NCI-H1417 (cell line): Measurements from ENCODE around the gene TEKT3.

Experiments used
- DNase-seq, 3 experiments: peaks; one replicate each; lab custom pipeline; 2025; lab: John Stamatoyannopoulos, UW

Gene TEKT3

DNA sequence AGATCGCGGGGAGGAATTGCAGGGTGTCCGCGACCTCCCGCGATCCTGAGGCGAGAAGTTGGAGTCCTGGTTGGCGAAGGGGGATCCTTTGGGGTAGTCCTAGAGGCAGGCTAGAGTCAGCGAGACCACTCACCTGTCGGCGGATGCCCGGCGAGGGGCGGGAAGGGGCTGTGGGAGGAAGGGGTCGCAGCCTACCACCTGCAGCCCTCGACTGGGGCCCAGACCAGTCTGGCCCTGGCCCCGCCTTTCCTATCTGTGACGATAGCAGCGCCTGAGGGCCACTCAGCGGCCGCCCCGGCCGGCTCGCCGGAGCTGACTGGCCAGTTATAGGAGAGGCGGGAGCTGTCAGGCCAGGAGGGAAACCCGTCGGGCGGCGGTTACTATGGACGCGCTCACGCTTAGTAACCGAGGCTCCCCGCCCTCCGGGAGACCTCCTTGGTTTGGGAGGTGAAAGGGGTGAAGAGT is at the start of gene TEKT3:
TSS of gene TEKT3 (minus strand) at position 213 of the 465 bp plus-strand sequence. CDS start 10,012 bp downstream, outside the sequence.
- peak in 2 of 3 experiments; percentile 67 to 81 for DNase-seq

DNA sequence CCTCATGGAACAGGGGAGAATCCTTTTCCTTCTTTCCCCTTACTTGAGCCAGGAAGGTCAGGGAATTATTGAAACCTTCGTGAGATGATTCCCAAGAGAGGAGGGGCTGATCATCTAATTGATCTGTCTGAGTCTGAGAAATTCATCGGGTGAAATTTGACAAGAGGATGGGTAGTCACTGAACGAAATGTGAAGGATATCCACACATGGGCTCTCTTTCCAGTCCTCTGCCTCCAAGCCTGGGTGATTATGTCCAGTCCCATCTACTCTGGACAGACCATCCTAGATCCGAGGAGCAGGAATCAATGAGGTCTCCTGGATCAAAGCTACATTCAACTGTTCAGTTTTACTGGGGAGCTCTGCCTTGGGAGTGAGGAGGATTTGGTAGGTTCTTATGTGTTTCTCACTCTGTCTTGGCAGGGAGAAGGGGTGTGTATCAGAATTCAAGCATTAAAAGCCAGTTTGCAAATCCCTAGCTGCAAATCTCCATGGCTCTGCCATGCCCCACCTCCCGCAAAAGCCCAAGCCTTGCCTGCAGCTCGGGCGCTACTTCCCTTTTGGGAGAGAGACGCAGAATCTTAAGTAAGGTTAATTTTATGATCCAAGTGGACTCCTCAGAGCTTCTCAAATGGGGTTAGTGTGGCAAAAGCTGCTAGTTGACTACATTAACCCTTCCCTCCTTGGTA is 47.1 kb upstream of the TEKT3 start:
- no peak for DNase-seq

DNA sequence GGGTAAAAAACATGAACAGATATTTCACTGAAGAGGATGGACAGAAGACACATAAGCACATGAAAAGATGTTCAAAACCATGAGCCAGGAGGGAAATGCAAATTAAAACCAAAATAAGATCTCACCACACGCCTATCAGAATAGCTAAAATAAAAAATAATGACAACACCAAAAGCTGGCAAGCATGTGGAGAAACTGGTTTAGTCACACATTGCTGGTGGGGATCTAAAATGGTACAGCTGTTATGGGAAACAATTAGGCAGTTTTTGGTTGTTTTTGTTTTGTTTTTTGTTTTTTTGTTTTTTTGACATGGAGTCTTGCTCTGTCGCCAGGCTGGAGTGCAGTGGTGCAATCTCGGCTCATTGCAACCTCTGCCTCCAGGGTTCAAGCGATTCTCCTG is 44.7 kb upstream of the TEKT3 start:
- DNase-seq = no peak

DNA sequence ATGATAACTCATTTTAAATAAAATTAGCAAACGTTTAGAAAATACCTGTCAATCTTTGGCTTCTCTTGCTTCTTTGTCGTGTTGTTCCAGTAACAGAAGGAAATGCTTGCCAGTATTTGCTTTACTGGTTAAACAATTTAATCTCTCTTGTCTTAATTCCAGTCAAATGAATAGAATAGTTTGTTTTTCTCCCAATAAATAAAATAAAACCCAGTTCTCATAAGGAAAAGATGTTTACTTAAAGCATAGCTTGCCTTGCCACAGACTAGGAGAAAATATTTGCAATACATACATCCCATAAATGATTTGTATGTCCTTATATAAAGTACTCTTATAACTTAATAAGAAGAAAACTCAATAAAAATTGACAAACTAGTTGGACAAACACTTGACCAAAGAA is 43.9 kb upstream of the TEKT3 start:
- DNase-seq = no peak

DNA sequence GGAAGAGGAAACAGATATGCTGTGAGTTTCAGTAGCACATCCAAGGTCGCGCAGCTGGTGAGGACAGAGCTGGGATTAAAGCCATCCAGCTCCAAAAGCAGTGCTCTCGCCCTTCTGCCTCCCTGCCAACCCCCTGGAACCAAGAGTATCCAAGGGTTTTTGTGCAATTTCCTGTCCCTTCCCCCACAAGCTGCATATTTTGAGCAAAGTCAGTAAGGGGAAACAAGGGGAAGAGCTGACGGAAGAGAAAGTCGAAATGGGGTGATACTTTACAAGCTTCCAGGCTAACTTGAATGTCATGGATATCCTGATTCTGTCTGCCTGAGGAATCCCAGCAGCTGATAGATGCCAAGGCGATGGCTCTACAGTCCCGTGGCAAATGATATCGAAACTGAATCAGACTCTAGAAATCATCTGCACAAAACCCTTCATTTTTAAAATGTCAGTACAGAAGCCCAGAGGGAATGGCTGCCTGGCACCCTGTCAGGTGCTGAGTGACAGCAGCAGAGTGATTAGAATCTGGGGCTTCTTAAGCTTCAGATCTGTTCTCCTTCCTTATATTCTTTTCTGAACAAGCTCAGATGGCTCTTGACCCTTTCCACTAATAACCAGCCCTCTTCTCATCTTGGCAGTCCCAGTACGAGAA is 42.9 kb upstream of the TEKT3 start:
- DNase-seq = no peak

DNA sequence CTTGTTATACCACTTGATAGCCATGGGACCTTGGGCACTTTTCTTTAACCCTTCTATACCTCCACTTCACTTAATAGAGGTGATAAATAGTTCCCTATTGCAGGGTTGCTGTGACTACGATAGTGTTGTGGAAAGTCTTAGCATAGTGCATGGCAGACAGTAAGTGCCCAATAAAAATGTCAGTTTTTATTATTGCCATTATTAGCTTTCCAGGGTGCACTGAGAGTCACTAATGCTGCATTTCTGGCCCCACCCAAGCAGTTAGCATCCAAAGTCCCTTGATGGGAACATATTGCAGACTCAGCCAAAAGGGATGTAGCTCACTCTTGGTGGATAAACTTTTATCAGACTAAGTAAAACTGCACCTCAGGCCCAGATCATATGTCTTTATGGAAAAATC is 41.5 kb upstream of the TEKT3 start:
- peak in 1 of 3 experiments; percentile 0 for DNase-seq

DNA sequence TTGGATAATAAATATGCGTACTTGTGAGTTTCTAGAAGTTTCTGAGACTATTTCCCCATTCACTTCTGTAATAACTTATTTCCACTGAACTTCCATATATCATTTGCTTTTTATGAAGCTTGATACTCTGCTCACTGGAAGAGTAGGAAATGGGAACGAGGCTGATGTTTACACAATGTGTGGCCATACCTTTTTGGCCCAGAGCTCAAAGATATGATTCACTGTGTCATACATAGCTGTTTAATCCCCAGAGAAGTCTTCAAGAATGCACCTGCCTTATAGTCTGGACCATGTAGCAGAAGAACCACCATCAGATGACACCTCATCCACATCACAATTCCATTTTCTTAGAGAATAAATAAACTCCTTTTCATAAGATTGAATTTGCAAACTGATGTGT is 40.3 kb upstream of the TEKT3 start:
- DNase-seq = no peak

DNA sequence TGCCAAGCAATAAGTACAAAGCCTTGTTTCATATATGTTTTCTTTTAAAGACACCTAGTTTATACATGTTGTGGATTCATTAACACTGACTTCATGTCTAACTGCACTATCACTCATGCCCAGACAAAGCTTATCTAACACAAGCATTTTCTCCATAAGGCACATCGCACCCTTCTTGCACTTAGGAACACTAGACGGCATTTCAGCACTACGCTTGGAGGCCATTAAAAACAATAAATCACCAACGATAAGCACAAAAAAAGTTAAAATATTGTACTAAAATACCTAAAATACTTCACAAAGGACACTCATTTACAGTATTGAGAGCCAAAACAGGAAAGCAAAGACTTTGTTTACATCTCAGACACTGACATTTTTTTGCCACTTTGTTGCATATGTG is 39.0 kb upstream of the TEKT3 start:
- DNase-seq = no peak

DNA sequence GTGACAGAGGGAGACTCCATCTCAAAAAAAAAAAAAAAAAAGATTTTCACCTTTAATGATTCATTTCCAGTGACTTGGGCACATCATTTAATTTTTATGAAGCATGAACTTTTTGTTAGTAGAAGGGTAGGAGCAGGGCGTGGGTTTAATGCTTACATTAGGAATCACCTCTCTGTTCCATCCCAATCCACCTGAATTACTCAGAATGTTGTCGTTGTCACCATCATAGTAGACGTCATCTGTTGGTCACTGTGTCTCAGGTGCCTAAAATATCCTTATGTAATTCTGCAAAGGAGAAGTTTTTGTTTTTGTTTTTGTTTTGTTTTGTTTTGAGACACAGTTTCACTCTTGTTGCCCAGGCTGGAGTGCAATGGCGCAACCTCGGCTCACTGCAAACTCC is 38.3 kb upstream of the TEKT3 start:
- no peak for DNase-seq

DNA sequence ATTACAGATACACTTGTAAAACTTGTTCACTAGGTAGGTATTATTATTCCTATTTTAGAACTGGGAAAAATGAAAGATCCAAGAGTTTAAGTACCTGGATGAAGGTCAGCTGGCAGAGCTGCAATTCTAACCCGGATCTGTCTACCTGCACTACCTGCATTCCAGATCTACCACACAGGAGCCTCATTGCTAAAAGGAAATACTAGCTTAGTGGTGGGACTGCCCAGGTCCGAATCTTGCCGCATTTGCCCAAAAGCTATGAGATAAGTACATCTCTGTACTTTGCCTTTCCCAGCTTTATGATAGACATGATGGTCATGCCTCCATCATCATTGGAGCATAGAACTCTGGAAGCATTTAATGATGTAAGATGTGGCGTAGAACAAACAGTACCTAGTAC is 36.8 kb upstream of the TEKT3 start:
- DNase-seq = no peak

DNA sequence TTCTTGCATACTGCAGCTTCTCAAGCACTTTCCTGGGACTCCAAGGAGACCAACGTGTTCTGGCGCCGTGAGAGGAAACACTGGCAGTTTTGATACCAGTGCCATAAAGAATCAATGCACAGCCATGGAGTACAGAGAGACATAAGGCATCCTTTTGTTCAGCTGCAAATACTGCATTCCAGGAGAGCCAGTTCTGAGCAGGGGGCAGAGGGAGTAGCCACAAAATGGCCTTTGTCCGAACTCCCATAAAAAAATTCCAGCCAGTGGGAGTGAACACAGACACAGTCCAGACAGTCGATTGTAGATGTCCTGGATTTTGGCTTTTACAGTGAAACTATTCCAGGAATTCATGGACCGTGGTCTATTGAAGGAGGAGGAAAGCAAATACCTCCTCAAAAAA is 36.2 kb upstream of the TEKT3 start:
- no peak for DNase-seq

DNA sequence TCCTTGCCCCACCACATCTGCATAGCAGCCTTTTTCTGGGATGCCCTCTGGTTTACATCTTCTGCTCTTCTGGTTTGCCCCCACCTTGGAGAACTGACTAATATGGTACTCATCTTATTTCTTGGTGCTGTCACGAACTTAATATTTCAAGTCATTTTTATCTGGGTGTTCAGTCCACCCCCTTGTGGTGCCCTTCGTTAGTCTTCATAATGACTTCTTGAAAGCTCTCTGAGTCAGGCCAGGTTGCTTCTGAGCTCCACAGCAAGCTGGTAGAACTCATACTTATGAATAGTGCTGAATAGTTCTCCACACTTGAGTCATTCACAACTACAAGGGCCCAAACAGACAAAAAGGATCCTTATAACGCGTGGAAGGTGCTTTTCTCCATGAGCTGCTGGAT is 35.8 kb upstream of the TEKT3 start:
- no peak for DNase-seq

DNA sequence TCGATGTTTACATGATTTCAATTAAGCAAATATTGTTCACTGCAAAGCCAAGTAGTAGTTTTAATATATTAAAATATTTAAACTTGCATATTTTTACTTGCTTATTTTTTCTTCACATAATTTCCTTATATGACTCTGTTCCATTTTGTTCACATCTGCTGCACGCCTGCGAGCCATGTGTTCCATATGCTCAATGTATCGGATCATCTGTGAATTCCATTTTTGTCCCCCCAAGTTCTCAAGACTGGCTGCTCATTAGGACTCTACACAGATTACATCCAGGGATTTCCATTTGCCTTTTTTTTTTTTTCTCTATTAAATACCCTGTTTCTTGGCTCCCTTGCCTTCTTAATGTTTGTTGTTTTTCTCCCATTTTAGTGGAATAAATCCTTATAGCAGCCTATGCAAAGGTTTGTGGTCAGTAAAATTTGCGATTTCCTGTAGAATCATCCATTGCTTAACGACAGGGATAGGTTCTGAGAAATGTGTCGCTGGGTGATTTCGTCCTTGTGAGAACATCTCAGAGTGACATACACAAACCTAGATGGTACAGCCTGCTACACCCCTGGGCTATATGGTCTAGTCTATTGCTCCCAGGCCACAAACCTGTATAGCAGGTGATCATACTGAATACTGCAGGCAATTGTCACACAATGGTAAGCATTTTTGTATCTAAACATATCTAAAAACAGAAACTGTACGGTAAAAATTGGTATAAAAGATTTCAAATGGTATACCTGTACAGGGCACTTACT is 30.2 kb upstream of the TEKT3 start:
- DNase-seq = no peak

DNA sequence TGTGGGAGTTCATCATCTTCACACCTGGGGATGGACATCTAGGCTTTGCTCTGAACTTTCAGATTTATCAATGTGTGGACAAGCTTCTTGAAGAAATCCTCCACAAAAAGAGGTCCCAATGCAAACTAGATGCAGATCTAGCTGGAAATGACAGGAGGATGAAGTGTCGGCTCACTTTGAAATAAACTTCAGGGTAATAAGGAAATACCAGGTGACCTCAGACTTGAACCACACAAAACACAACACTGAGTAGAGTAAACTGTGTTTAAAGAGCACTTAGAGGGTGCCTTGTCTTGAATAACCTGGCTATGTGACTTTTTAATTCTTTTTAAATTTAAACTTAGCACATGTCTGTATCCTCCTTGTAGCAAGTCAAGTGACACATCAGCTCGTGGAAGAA is 27.2 kb upstream of the TEKT3 start:
- no peak for DNase-seq

DNA sequence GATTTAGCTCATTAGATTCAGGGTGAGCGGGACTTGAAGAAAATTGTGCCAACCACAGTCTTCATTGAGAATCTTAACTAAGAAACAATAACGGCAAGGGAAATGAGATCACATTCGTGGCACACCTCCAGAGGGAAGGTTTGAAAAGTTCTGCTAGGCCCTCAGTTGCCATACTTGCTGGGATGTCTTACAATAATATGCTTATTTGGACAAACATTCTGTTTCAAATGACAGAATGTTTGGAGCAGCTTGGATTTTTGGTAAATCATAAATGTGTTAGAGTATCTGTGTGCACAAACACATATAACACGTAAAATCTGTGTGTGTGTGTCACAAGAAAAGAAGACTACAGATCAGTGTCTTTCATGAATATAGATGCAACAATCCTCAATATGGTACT is 24.6 kb upstream of the TEKT3 start:
- no peak for DNase-seq

DNA sequence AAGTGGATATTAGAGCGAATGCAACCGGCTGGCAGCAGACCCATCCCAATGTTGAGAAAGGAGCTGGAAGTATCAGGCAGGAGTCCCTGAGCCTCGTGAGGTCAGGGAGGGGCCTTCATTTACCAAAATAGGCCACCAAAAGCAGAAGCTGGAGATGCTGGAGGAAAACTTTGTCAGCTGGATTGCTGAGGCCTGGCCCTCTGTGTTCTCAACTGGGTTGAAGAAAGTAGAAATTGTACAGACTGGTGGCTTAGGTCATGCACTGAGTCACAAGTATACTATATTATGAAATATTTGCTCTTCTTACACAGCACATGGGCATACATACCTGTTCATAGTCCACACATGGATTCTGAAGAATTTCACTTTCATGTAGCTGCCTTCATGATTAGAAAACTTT is 23.2 kb upstream of the TEKT3 start:
- no peak for DNase-seq

DNA sequence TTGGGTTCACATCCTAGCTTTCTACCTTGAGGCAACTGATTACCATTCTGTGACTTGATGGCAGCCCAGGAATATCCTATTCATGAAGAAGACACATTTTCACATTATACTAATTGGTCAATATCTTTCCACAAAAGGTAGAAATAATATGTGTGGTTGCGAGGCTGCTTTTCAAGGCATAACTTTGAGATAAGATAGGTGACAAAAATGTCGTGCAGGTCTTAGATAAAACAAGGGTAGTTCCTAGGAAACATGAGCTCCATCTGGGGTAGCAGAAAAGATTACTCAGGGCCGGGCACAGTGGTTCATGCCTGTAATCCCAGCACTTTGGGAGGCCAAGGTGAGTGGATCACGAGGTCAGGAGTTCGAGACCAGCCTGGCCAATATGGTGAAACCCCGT is 22.3 kb upstream of the TEKT3 start:
- DNase-seq = no peak

DNA sequence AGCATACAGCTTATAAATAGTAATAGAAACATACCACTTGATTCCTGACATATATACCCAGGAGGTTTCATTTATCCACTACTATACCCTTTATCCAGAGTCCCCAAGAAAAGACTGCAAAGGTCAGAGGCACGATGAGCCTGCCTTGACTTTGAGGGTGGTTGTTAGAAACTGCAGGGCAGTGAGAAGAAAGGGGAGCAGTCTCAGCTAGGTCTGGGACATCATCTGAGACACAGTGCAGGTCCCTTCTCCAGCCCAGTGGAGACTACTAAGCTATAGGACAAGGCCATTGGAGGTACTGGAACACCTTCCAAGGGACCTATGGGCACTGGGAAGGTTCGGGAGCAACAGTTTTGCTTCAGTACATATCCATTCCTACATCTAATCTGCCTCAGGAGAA is 20.2 kb upstream of the TEKT3 start:
- DNase-seq = no peak

DNA sequence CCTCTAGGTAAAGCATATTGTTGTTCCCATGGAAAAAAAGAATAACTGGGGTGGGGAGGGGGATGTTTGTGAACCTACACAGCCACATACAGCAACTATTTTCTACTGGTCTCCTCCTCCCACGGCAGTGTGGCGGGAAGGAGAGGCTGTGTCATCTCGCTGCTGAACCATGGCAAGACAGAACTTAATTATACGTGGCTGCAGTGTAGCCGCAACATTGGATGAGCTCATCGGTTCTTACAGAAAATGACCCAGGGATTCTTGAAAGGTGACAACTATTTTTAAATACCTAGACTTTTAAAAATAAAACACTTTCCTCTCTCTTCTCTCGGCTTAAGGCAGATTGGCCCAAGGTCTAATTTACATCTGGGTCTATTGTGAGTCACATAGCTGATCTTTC is 19.8 kb upstream of the TEKT3 start:
- no peak for DNase-seq

DNA sequence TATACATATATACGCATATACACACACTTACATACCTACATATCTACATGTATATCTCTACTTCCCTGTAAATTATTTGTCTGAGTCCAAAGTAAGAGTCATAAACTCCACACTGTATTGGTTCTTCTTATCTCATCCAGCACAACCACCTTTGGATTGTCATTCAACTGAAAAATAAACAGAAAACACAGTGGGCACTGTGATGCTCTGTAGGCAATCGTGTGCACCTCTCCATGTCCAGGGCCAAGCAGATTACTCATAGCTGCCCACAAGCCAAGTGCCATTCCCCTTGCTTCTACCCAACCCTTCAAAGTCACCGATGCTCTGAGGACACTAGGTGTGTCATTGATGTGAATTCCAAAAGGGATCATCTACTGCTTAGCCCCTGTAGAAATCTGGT is 12.9 kb upstream of the TEKT3 start:
- DNase-seq = no peak

DNA sequence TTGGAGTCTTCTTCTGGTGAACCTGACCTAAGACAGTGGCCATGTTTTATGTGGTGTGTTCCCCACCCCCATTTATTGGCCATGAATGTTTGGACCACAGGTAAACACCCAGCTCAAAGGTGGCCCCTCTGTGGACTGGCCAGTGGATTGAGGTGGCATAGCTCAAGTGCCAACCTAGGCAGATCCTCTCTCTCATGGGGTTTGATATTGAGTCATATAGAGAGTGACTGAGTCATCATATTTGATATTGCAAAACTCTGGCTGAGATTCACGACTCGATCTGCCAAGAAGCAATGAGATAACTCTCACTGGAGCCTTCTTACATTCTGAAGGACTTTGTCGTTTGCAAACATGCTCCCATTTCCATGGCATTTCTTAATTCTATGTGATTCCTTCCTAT is 10.5 kb upstream of the TEKT3 start:
- no peak for DNase-seq

DNA sequence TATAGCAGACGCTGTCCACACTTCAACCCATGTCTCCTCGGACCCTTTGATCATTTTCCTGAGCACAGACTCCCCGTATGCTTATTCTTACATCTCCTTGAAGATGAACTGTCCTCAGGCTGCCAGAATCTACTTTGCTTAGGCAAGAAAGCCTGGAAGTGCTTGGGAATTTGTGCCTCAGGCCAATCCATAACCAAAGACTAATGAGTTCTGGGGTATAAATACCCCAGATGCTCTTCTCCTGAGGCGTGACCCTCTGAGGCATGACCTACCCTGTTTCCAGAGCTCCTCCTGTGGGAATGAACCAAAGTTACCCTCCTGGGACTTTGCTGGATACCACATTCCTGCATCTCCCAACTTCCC is 10.1 kb upstream of the TEKT3 start:
- DNase-seq = no peak

DNA sequence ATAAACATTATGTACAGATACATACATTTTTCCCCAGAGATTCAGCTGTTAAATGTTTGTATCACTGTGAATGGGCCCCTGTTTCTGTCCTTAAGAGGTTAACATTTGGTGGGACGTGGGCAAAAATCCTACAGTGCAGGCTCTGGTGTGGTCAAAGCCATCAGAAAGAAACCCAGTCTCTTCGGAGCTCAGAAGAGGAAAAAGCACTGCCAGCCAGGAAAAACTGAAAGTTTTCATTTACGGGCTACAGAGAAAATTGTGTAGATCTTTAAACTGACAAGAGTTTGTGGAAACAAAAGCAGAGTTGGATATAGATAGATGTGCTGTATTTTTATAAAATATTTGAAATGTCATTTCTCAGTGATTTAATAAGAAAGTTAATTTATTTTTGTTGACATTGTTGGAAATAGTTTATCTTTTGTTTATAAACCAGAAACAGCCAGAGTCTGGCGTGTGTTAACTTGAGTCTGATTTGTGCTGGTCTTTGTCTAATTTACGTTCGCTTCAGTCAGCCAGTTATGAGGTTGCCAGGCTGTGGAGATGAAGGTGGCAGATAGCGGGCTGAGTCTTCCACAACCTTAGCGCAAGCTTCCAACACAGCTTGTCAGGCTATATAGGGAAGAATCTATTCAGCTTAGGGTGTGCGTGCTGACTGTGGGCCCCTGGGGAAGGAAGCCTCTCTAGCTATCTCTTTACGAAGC is 9.5 kb upstream of the TEKT3 start:
- DNase-seq = no peak
